GM21528 (cell line): ENCODE data around the gene RIMS4.
"Not testable (repeated sequence)": the region's sequence is repeated elsewhere in the genome, so short reads cannot be mapped to it uniquely, and the experiment has no call there.

Source experiments
- ATAC-seq: cut with Tn5 transposase; IDR thresholded peaks from one replicate; pipeline ENCODE4 v1.9.1; 2021; ENCODE audit warnings: mild to moderate bottlenecking, moderate library complexity; ENCODE audit not compliant: unreplicated experiment, low FRiP score

RIMS4 gene

DNA sequence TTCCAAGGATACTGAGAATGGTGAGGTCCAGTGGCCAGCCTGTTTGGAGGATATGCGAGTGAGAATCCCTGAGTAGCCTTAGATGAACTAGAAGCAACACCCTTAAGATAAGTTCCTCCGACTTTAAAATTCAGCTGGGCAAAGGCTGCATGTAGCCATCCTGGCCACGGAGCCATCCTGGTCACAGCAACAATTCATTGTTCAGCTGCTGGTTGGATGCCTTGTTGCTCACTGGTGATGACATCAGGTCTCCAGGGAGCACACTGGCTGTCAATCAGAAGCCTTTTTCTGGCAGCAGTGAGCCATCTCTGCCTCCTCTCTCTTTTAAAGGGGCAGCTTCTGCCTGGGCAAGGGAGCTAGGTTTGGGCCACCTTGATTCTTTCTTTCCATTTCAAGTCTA, 22.4 kb upstream of the RIMS4 start:
- ATAC-seq: no peak

DNA sequence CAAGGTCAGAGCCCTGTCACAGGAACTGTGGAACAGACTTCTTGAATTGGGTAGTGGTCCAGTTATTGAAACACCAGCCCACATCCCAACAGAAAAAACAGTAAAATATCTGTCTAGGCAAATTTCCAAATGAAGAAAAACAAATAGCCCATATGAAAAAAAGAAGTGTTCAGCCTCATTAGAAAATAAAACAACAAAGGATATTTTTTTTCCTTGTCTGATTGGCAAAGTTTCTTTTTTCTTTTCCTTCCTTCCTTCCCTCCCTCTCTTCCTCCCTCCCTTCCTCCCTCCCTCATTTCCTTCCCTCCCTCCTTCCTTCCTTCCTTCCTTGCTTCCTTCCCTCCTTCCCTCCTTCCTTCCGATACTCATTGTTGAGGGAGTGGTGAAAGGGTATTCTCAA, 20.6 kb upstream of the RIMS4 start:
- ATAC-seq: no peak

DNA sequence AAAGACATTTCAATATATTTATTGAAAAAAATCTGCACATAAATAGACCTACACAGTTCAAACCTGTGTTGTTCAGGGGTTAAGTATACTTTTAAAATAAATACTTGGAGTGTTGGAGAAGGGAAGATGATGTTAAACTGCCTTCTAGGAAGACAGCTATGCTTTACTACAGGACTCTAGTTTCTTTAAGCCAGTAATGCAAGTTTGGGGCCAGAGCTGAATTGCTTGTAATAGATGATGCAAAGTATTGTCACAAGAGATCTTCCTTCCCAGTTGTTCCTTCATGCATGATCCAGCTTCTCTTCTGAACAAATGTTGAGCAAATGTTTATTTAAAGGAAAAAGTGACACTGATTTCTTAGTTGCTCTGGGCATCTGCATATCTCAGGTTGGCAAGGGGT, 20.2 kb upstream of the RIMS4 start:
- no peak for ATAC-seq

- ATAC-seq: no peak
Observed at GRCh38 chr20:44829688-44830087, 19.3 kb upstream of the RIMS4 start.

GRCh38 chr20:44828640-44829039, 18.3 kb upstream of the RIMS4 start:
- no peak for ATAC-seq

- no peak for ATAC-seq
Observed at GRCh38 chr20:44827401-44827800, 17.1 kb upstream of the RIMS4 start.

- not testable (repeated sequence) for ATAC-seq
Observed at GRCh38 chr20:44821576-44821975, 11.2 kb upstream of the RIMS4 start.

DNA sequence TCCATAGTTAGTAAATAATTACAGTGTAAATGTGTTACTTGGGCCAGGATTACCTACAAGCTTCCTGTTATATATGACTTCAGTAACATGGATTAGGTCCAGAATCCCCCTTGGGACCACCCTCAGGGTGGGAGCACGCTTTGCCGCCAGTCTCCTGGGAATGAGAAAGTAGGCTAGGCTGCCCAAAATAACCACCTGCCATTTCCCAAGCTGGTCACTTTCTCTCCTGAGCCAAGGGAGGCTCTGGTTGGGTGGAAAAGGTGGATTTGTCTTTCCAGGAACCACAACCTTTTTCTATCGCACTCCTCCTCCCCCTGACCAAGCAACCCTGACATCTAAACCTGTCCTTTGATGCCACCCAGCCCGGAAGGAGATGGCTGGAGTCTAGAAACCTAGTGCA, 9.6 kb upstream of the RIMS4 start:
- no peak for ATAC-seq

DNA sequence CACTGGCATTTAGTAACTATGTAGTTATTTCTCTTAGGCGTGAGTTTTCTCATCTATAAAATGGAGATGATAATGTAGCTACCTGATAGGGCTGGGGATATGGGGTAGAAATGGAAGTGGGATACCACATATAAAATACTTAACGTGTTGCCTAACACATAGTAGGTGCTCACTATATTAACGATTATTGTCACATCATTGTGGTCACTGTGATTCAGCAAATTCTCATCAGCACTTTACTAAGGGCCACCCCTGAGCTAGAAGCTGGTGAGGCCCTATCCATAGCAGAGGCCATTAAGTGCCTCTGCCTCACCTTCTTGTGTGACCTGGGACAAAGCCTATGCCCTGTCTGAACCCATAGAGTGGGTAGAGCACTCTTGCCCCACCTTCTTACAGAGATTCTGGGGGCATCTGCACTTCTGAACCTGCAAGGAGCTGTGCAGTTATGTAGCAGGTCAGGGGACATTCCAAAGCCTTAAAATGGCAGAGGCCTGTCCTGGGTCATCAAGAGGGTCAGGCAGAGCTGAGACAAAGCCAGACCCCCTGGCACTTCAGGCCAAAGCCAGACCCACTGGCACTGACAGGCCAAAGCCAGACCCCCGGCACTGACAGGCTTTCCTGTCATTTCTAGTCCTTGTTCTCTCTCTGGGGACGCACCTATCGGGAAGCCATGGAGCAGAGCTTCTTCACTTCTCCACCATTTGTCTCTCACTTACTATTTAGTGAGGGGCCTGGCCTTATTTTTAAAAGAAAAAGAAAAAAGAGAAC, 7.0 kb upstream of the RIMS4 start:
- ATAC-seq: no peak

- ATAC-seq: no peak
Observed at GRCh38 chr20:44814937-44815336, 4.6 kb upstream of the RIMS4 start.

DNA sequence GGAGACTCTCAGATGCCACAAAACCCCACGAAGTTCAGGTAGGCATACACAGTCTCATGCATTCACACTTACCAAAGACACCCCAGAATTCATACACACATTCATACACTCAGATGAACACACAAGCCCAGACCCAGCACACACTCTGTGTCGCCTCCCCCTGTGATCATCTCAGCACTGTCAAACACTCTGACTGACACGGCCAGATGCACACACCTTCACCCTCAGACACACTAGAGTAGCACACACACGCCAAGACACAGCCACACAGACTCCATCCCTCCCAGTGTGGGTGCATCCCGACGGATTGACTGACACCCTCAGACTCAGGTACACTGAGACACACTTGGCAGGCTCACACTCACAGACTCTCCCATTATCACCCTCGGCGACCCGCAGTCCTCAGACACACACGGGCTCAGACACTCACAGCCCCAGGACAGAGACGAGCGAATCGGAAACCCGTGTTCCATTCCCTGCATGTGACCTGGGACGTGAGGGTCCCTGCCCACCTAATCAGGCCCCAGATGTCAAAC, 872 bp upstream of the RIMS4 start:
- ATAC-seq: no peak

GRCh38 chr20:44810061-44810390, 320 bp downstream of the RIMS4 start:
- no peak for ATAC-seq

- no peak for ATAC-seq
Observed at GRCh38 chr20:44809380-44810060, 826 bp downstream of the RIMS4 start.

DNA sequence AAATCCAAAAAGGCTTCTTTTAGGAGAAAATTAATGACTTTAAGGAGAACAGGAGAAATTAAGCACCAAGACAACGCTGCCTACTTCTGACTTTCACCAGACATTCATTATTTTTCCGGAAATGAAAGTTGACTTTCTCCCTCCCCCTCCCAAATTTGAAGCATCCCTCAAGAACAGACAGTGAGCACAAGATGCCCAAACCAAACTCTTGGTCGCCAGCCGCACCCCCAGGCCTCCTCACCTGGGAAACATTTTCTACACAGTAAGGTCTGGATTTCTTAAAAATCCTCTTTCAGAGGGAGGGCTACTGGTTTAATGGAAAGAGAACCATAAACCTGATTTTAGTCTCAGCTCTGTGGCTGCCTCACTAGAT, 2.7 kb downstream of the RIMS4 start:
- no peak for ATAC-seq

- ATAC-seq: no peak
Observed at GRCh38 chr20:44807051-44807683, 3.2 kb downstream of the RIMS4 start.

DNA sequence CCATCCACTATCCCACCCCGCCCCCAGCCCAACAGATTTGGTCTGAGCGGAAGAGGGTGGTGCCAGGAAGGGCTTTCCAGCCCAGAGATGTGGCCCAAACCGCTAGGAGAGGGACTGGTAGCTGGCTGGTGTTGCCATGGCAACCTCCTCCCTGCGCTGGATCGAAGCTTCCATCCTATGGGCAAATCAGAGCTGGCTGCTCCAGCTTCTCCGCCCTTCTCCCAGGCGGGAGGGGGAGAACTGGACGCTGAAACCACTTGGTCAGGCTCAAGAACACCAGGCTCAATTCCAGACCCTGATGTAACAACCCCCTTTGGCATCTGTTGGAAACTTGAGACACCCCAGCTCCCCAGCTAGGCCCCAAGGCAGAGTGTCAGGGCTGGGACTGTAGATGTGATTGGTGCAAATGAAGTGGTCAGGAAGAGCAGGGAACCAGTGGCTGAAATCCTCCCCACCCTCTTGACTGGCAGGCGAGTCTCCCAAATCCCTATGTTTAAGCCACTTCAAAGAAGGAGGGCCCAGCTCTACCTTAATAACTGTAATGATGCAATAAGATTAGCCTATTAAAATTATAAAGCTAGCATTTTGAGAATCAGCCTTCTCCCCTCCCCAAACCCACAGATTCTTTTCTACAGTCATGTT, 4.2 kb downstream of the RIMS4 start:
- ATAC-seq: no peak

DNA sequence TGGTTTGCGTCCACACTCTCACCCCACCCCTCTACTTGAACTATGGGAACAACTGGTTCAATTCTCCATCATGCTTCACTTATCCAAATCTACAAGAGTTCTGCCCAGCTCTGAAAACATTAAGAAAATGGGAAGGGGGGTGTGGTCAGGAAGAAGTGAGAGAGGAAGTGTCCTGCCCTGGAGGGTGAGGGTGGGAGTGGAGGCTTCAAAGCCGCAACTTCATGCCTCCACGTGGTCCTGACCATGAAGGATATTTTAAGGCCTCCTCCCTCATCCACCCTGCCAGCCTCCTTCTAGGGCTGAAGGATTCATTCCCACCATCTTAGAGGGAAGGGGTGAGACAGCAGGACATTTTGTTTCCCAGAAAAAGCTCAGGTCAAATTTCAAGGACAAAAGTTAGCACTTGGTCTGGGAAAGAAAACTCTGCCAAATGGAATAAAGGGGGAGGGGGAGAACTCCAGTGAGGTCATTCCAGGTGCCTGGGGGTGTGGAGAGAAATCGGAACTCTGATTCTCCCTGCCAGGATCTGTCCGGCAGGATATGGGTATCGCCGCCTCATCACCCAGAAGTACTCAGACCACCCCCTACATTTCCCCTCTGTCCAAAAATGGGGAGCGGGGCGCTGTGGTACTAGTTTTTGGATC, 4.9 kb downstream of the RIMS4 start:
- no peak for ATAC-seq

GRCh38 chr20:44803383-44803941, 6.9 kb downstream of the RIMS4 start:
- no peak for ATAC-seq

DNA sequence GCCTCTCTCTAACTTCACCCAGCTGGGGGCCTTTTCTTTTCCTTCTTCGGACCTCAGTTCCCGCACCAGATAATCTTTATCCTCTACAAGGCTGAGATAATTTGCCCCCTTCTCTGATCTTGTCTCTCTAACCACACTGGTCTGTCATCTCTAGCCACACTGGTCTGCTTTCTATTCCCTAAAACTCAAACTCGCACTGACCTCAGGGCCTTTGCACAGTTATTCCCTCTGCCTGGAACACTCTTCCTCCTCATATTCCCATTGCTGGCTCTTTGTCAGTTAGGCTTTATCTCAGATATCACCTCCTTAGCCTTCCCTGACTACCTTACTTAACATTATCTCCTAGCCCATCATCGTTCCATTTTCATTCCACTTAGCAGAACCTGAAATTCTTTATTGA, 7.6 kb downstream of the RIMS4 start:
- no peak for ATAC-seq

GRCh38 chr20:44800391-44801046, 9.8 kb downstream of the RIMS4 start:
- no peak for ATAC-seq
